ENCODE measurements around the gene OR13J1.

Gene OR13J1

DNA sequence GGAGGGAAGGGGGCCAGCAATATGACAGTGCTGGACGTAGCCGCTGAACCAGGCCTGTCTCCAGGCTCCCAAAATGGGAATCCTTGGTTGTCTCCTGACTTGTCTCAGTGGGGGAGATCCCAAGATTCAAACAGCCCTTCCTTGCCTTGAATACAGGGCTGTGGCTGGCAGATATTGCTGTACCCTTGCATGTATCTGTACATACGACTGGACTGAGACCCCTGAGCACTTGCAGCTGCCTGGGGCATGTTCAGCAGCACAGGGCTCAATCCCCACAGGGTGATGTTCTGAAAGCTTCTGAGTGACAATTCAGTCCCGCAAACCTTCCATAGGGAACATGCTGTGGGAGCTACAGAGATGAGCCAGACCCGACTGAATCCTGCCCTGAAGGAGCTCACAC, 13.3 kb downstream of the OR13J1 start:
- no peak for DNase-seq

DNA sequence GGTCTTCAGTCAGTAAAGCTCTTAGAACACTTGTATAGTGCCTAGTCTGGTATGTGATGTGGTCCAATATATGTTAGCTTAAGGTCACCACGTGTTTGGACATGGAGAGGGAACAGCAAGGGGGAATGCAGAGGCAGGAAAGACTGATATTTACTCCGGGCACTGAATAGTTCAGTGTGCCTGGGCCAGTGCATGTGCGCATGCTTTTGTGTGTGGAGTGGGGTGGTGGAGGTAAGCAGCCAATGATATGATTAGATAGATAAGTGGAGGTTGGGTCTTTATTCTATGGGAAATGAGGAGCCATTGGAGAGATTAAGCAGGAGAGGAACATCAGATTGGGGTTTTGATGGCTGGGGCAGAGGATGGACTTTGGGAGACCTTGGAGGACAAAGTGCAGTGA, 14.0 kb downstream of the OR13J1 start:
- no peak for DNase-seq

DNA sequence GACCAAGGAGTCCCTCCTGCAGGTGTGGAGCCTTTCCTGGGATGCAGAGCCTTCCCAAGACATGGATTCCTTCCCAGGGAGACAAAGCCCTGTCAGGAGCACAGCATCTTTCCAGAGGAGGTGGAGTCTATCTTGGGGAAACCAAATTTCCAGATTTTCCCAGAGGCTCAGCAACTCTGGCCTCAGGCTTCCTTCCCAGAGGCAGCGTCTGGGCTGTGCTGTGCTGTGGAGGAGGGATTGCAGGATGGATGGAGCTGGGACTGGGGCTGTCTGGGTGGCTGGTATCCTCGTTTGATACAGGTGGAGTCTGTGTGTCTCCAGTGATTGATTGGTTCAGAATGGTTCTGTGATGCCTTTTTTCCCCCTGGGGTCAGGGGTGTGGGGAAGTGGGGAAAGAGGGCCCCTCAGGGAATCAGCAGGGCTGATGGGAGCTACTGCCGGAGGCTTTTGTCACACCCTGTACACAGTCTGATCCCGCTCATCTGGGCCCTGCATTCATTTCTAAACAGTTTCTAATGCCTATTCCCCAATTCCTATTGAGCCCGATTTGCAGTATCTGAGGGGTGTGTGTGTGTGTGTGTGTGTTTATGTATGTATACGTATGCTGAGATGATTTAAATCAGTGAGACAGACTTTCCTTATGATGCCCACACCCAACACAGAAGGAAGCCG, 16.0 kb downstream of the OR13J1 start:
- no peak for DNase-seq

DNA sequence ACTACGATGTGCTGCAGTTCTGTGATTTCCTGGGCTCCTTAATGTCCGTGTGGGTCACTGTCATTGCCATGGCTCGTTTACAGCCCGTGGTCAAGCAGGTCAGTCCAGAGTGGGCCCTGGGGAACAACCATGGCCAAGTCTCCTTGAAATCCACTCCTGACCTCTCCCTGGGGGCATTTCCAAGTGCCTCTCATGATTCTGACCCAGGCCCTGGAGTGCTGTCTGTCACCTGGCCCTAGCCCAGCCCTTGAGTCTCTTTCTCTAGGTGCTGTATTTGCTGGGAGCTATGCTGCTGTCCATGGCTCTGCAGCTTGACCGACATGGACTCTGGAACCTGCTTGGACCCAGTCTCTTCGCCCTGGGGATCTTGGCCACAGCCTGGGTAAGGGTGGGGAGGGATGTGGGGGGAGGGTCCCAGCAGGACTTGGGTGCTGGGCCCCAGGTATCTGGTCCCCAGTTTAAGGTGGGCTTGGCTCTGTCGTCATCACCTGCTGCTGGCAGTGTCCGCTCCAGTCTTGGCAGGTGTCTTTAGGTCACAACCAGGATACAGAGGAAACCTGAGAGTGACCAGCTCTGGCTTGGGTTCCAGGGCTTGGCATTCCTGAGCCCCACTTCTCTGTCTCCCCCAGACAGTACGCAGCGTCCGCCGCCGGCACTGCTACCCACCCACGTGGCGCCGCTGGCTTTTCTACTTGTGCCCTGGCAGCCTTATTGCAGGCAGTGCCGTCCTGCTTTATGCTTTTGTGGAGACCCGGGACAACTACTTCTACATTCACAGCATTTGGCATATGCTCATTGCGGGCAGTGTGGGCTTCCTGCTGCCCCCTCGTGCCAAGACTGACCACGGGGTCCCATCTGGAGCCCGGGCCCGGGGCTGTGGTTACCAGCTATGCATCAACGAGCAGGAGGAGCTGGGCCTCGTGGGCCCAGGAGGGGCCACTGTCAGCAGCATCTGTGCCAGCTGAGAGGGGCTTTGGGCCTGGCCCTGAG, 17.0 kb downstream of the OR13J1 start:
- DNase-seq: no peak

DNA sequence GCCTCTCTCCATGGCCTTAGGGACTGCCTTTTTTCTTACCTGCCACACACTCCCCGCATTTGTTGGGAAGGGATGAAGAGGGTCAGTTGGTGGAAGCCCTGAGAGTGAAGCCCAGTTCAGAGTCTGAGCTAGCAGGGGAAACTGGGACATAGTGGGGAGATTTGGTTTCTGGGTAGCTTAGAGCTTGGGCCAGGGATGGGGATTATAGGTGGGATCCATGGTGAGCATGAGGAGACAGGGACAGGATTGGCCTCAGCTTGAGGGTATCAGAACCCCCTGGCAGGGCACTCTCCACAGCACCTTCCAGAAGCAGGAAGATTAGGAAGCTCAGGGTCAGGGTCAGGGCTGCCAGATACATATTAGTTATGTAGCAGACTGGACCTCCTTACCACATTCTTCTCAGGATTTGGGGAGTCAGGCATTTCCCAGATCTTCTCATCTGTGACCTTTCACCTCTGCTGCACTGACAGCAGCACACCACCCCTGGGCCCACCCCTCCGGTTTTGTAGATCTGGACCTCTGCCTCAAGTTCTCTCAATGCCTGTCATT, 17.9 kb downstream of the OR13J1 start:
- no peak for DNase-seq

DNA sequence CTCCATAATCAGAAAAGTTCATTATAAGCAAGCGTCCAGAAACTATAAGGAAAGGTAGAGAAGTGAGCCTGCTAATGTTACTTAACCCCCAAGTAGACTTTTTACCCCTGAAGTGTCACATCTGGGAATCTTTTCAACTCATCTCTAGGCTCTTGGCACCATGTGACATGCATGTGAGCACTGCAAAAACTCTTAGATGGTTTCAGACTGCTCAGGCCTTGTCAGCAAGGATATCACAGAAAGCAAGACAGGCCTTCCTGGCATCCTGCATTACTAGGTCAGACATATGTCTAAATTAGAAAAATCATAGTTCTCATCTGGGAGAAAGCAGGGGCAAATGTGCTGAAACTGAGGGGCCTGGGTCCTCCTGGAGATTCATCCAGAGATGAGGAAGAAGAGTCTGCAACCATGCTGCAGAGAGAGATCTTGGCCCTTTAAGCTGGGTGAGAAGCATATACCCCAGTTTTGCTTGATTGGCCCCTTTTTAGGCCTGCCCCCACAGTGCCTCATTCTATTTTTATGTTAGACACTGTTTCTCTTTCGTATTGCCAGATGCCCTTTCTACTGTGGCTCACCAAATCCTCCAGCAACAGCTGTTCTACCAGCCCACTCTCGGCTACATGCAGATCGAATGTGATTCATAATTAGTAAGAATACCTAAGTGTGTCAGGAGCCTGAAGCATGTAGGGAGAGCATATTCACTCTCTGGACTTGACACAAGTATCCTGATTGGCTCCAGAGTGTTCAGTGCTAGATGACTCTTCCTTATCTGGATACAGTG, 22.2 kb downstream of the OR13J1 start:
- DNase-seq: no peak

DNA sequence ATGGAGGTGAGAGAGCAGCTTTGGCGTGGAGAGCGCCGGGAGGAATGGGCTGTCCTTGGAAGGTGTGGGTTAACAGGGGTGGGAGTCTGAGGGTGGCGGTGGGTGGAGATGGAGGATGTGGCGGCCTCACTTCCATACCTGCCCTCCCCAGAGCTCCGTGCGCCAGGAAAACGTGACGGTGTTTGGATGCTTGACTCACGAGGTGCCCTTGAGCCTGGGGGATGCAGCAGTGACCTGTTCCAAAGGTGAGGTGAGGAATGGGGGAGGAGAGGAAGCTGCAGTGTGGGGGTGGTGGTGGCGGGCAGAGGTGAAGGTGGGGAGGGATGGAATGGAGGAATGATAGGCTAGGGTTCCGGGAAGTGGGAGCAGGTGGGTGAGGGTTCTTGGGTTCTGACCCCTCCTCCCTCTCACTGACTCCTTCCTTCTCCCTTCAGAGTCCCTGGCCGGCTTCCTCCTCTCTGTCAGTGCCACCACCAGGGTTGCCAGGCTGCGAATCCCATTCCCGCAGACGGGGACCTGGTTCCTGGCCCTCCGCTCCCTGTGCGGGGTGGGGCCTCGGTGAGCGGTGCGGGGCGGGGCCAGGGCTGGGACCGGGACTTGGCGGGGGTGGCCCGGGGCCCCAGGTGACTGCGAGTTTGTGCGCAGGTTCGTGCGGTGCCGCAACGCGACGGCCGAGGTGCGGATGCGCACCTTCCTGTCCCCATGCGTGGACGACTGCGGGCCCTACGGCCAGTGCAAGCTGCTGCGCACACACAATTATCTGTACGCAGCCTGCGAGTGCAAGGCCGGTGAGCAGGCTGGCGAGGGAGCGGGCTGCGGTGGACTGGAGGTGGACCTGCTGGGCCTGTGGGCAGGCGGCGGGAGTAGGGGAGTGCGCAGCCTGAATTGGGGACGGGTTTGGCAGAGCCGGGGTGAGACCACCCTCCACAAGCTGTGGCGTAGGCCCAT, 24.1 kb downstream of the OR13J1 start:
- DNase-seq: no peak

DNA sequence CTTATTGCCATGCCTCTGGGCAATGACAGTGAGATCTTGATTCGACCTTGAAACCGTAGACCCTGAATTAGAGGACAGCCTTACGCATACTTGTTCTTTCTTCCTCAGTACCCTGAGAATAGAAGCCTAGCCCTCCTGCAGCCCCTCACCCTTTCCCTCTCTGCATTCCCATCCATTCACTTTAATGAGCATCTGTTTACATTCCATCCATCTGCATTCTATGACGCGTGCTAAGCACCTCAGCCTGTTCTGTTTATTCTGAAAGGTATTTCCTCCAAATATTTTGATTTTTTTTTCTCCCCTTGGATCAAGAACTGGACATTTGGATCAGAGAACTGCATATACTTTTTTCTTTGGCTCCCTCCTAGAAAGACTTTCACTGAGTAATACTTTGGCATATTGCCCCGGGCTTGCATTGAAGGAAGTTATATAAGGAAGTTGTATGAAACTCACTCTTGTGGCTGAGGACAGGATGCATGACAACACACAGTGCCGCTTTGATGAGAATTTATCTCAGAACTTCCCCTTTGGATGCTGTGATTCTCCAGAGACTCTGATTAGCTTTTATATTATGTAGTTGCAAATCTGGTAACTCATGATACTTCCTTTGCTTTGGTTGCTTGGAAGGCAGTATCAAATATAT, 25.5 kb downstream of the OR13J1 start:
- no peak for DNase-seq

DNA sequence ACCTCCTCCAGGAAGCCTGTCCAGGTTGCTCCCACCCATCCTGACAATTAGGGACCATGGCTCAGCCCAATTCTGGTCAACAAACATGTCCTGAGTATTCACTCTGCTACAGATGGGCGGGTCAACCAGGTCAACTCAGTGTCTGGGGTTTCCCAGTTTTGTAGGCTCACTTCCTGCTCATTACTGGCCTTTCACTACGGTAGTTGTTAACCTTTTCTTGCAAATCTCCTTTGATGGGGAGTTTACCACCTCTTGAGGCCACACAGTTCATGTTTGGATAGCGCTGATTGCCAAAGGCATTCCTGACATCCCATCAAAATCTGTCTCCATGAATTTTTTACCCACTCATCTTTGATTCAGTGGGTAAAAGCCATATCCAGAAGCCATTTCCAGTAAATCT, 27.4 kb downstream of the OR13J1 start:
- DNase-seq: no peak

DNA sequence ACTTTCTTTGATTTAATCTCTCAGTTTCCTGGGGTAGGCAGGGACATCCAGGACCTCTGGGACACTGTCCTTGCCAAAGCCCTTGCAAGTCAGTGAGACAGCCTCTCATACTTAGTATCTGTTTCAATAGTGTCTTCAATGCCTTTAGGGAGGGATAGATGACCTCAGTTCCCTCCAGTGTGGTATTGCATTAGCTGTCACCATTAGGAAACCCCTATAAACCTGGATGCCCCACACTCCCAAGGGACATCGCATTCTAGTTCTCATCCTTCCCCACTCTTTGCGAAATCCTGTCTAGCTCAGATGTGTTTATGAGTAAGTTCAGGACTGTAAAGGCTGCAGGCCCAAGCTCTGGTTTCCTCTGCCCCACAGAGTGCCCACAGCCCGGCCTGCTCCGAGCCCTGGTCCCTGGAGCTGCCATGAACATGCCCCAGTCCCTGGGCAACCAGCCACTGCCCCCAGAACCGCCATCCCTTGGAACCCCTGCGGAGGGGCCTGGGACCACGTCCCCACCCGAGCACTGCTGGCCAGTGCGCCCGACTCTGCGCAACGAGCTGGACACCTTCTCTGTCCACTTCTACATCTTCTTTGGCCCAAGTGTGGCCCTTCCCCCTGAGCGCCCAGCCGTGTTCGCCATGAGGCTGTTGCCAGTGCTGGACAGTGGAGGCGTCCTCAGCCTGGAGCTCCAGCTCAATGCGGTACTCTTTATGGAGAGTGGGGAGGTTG, 28.0 kb downstream of the OR13J1 start:
- DNase-seq: no peak

DNA sequence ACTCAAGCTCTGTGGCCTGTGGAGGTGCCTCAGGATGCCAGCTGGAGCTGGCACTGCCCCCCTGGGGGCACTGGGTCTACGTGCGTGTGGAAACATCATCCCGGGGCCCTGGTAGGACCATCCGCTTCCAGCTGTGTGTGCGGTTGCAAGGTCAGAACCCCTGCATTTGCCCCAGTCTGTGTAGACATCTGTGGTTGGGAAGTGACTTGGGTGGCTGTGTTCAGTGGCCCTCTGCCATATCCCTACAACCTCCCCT, 28.6 kb downstream of the OR13J1 start:
- DNase-seq: no peak

DNA sequence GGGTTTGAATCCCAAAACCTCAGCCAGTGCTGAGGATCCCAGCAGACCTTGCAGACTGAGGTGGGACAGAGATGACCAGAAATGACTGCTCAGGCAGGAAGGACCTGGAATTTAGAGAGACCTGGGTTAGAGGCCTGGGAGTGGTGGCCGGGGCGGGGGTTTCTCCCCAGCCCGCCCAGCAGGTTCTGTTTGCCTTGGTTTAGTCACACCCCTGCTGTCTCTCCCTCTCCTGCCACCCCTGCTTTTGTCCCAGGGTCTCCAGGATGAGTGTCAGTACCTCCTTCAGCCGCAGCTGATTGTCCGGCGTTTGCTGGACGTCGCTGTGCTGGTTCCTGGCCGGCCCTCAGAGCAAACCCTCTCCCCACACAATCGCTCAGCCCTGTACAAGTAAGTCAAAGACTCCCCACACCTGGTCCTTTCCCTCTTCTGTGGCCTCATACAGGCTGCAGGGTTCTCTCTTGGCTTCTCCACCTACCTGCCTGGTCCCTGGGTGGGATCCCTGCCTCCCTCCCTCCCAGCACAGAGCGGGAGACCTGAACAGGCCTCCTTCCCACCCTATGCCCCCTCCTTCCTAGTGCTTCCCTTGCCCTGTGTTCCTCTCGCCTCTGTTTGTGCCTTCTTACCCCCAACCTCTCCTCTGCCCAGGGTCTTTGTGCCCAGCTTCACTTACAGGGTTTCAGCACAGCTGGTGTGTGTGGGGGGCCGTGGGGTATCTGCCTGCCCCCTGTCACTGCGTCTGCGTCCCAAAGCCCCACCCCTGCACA, 29.1 kb downstream of the OR13J1 start:
- no peak for DNase-seq

DNA sequence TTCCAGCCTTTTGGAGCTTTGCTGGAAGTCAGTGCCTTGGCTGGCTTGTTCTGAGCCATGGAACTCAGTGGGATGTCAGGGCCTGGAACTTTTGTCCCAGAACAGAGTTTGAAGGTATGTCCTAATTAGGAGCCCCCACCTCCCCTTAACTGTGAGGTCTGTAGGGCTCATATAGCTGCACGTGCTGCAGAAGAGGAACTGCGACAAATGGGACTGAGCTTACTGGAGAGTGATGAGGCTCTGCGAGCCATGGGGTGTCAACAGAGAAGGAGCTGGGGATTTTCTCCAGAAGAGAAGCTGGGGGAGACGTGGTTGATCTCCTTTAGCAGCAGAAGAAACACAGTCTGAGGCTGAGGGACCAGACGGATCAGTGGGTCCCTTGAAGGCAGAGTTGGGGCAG, 30.3 kb downstream of the OR13J1 start:
- no peak for DNase-seq

DNA sequence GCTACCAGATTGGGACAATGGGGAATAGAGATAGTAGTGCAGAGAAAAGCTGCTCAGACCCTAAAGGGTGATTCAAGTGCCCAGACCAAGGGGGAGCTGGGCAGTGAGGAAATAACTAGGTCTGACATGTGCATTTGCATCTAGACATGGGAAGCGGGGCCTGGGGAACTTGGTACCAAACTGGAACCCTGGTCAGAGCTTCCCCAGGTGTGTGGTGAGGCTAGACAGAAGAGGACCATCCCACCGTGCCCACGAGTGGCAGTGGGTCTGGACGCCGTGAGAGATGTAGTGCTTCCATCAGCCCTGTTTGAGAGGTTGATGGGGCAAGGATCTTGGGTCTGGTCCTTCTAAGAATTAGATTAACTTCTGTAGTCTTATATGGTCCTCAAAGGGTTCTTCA, 33.6 kb downstream of the OR13J1 start:
- no peak for DNase-seq

DNA sequence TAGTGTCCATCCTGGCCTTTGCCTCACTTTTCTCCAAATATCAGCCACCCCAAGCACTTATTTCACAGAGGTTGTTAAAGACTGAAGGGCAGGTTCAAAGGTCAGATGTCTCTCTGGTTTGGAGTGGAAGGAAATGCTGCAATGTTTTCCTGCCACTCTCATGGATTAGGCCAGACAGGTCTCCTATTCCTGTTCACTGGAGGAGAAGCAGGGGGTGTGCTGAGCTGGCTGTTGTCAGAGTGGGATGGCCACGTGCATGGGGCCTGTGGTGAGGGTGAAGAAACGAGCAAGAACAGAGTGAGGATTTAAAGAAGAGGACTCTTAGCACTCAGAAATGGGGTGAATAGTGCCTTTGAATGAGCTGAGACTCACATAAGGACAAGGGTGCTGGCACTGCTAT, 34.4 kb downstream of the OR13J1 start:
- DNase-seq: peak; percentile 38

DNA sequence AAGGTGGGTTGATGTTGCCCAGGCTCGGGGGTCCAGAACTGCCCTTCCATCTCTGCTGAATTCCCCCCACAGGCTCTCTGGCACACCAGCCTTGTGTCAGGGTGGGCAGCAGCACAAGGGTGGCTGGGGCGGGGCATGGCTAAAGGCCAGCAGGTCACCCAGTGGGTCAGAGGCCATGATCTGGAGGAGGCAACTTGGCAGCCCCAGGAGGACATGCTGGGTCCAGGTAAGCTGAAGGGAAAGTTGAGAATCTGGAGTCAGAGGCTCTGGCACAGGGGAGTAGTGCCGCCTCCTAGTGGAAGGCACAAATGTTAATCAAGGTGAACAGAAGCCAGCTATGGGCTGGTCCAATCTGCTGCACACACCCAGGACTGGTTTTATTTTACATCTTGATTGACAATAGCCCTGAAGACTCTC, 35.0 kb downstream of the OR13J1 start:
- DNase-seq: no peak

DNA sequence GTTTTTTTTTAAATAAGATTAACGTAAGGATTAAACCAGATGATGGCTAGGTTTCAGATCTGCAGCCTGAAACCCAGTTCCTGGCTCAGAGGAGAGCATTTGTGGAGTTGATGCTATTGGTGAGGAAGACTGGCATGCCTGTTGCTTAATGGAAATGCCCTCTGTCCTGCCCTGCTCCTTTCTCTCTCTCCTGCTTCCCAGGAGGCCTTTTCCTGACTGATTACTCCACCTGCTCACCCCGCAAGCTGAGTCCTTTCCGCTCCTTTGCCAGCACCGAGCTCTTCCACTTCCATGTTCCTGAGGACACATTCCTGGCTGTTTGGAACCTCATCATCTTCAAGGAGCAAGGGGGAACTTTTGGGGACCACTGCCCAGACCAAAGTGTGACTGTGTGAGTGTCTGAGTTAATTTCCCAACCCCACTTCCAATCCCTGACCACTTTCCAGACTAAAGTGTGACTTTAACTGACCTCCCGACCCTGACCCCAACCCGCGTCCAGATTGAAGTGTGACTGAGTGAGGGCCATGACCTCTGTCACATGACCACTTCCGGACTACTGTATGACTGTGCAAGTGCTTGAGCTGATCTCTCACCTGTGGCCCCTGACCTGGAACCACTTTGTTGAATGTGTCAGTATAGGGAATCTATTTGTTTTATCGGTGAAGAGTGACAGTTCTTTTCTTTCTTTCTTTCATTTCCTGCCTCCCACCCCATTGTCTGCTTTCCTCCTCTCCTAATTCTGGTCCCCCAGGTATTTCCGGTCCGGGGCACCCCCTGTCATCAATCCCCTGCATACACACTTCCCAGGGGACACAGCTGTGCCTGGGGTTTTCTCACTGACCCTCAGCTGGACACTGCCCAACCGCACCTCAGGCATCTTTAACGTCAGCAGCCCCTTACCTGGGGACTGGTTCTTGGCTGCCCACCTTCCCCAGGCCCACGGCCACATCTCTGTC, 35.7 kb downstream of the OR13J1 start:
- DNase-seq: no peak

DNA sequence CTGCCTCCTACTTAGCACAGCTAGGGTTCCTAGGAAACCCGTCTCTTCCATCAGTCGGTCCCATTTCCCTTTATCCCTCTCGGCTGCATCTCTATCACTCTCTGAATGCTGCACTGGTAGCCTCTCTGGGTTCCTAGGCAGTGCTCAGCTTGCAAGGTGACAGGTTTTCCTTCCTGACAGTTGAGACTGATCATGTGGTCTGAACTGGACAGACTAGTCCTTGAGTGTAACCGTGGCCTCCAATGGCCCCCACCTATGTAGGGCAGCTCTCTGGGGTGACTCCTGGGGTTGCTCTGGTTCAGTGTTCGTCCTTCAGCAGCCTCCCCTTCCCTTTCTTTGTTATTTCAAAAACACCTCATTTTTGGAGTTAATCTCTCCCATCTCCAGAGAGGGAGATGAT, 37.4 kb downstream of the OR13J1 start:
- DNase-seq: no peak

DNA sequence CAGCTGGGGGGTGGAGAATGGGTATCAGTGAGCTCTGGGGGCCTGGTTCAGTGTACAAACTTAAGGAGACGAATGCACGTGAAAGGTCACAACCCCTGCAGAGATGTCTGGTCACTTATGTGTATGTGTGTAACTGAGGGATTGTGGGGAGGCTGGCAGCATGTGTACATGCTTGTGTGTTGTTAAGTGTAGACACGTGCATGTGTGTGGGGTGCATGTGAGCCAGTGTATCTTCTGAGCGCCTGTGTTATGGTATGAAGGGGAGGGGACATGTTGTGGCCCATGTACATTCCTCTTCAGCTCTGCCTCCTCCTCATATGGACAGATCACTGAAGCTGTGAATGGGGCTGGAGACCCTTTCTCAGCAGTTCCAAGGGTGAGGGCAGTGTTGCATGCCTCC, 39.2 kb downstream of the OR13J1 start:
- DNase-seq: no peak

All from retina (tissue), 1 donor.